NCI-H345 (cell line): Measurements from ENCODE around the gene EDAR.
A peak's percentile ranks its signal among the peaks of the same experiment; 100 is the strongest.

Experiments used
- DNase-seq: peaks from one replicate; lab custom pipeline; 2025; lab: John Stamatoyannopoulos, UW

Gene EDAR

GRCh38 chr2:108988796-108989713 is at the start of gene EDAR:
Gene EDAR (minus strand): TSS chr2:108989220. CDS start chr2:108931014, 58,206 bp downstream.
- DNase-seq = peak; percentile 59

GRCh38 chr2:109033171-109033570 is 44.2 kb upstream of the EDAR start:
- DNase-seq = no peak

GRCh38 chr2:109032229-109032820 is 43.3 kb upstream of the EDAR start:
- DNase-seq = no peak

GRCh38 chr2:109031476-109032228 is 42.6 kb upstream of the EDAR start:
- peak; percentile 46 for DNase-seq

GRCh38 chr2:109030870-109031475 is 42.0 kb upstream of the EDAR start:
- DNase-seq = no peak

GRCh38 chr2:109029490-109030201 is 40.6 kb upstream of the EDAR start:
- DNase-seq = no peak

- DNase-seq = no peak
These were observed 39.9 kb upstream of the EDAR start for GRCh38 chr2:109028738-109029489.

GRCh38 chr2:109028277-109028676 is 39.3 kb upstream of the EDAR start:
- no peak for DNase-seq

GRCh38 chr2:109027702-109028101 is 38.7 kb upstream of the EDAR start:
- no peak for DNase-seq

- no peak for DNase-seq
These were observed 35.5 kb upstream of the EDAR start for GRCh38 chr2:109024477-109024876.

GRCh38 chr2:109021895-109022300 is 32.9 kb upstream of the EDAR start:
- no peak for DNase-seq

GRCh38 chr2:109020217-109020637 is 31.2 kb upstream of the EDAR start:
- no peak for DNase-seq

GRCh38 chr2:109018452-109018851 is 29.4 kb upstream of the EDAR start:
- DNase-seq = no peak

GRCh38 chr2:109017017-109017416 is 28.0 kb upstream of the EDAR start:
- DNase-seq = no peak

- DNase-seq = no peak
These were observed 27.4 kb upstream of the EDAR start for GRCh38 chr2:109016376-109016775.

GRCh38 chr2:109014476-109014875 is 25.5 kb upstream of the EDAR start:
- no peak for DNase-seq

GRCh38 chr2:109013051-109013450 is 24.0 kb upstream of the EDAR start:
- no peak for DNase-seq

GRCh38 chr2:109009920-109010610 is 21.0 kb upstream of the EDAR start:
- no peak for DNase-seq

GRCh38 chr2:109006971-109007370 is 18.0 kb upstream of the EDAR start:
- no peak for DNase-seq

- no peak for DNase-seq
These were observed 16.7 kb upstream of the EDAR start for GRCh38 chr2:109005686-109006204.
